Femur (tissue), 1 donor: ENCODE results near the gene PRELID3B.
"Not testable (repeated sequence)": the region's sequence is repeated elsewhere in the genome, so short reads cannot be mapped to it uniquely, and the experiment has no call there.

Experiments used
- DNase-seq: peaks from one replicate; pipeline ENCODE4 v3.0.0-alpha.2; 2017

The PRELID3B gene

DNA sequence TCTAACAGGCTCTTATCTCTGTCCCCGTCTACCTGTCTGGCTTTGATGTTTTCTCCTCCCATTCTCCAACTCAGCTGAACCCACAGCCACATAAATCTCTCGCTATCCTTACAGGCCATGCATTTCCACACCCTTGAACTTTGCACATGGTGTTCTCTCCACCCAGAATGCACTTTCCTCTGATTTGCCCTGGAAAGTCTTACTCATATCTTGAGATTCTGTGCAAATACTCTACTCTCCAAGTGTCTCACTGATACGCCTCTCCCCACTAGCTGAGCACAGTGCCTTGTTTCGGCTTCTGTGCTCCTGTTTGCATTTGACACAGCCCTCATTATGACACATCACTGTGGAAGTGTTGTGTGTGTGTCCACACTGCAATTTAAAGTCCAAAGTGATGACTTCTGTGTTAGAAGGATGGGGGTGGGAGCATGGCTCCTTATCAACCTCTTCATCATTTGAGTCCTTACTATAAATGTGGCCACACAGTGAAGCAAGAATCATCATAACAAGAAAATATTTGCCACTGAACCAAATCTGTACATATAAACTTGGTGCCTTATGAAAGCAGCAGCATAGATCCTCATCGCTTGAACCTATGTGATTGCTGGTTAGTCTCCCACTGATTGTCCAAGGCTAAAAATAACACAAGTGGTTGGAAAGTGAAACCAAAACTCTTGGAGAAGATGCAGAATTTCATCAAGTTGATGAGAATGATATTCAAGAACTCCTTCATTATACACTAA is 5.5 kb upstream of the PRELID3B start:
- no peak for DNase-seq

- no peak for DNase-seq
Measured at GRCh38 chr20:59046862-59047261, 4.3 kb upstream of the PRELID3B start.

GRCh38 chr20:59044796-59045195 is 2.2 kb upstream of the PRELID3B start:
- DNase-seq = no peak

GRCh38 chr20:59044295-59044694 is 1.7 kb upstream of the PRELID3B start:
- DNase-seq = no peak

- no peak for DNase-seq
Measured at GRCh38 chr20:59043698-59044097, 1.1 kb upstream of the PRELID3B start.

- DNase-seq = peak; percentile 96
Measured at GRCh38 chr20:59042796-59043631, 428 bp upstream of the PRELID3B start.

- not testable (repeated sequence) for DNase-seq
Measured at GRCh38 chr20:59041487-59041886, 1.1 kb downstream of the PRELID3B start.

DNA sequence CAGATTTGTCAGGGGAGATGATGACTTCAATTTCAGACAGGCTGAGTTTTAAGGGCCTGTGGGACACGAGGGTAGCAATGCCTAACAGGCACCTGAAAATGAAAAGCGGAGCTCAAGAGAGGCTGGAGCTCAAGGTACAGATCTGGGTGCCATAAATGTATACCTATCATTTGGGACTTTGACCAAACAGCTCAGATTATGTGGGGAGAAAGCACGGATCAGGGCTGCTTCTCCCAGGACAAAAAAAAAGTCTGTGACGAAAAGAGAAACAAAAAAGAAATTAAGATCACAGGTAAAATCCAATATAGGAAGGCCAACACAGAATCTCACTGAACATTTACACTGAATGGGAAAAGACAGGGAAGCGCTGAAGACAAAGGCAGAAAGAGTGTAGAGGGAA is 1.9 kb downstream of the PRELID3B start:
- DNase-seq = no peak

GRCh38 chr20:59039233-59039632 is 3.4 kb downstream of the PRELID3B start:
- no peak for DNase-seq

- DNase-seq = no peak
Measured at GRCh38 chr20:59037386-59037785, 5.2 kb downstream of the PRELID3B start.

GRCh38 chr20:59035381-59035780 is 7.2 kb downstream of the PRELID3B start:
- no peak for DNase-seq

- DNase-seq = no peak
Measured at GRCh38 chr20:59033616-59034165, 8.9 kb downstream of the PRELID3B start.

GRCh38 chr20:59033093-59033492 is 9.5 kb downstream of the PRELID3B start:
- no peak for DNase-seq

DNA sequence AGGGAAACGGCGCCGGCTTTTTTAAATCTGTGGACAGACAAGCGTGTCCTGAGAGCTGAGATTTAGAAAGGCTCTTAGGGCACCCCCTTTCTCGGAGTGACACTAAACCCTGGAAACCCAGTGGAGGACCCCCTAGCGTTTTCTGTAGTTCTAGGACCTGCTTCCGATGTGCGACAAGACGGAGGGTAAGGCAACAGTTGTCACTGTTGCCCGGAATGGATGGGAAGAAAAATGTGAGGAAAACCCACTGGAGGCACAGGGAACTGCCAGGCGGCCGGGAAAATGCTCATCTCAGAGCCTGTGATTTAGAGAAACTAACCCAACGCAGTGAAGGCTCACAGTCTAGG is 9.9 kb downstream of the PRELID3B start:
- no peak for DNase-seq

DNA sequence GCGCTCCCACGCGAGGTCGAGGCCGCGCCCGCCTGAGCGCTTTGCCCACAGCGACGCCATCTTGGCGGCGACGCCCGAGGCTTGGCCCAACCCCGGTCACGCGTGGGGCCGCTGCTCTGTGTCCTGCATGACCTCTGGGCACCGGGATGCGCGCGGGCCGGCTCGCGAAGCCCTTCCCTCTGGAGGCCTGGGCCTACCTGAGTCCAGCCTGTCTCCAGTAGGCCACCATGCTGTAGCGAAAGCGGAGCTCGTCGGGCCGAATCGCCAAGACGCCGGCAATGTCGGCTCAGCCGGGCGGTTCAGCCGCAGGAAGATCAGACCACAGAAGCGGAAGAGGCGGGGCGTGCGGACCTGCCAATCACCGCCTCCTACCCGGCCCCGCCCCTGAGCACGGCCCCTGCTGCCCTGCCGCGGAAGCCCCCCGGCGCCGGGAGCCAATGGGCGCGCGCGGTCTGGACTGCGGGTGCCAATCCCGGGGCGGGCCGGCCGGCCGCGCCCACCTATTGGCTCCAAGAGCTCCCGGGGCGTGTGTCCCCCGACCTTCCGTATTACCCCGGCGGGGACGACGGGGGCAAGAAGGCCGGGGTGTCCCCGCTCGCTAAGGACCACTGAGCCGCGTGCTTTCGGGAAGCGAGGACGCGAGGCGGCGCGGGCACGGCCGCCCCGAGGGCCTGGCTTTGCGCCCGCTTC is 10.4 kb downstream of the PRELID3B start, which contains the start of gene ATP5F1E:
Gene ATP5F1E (minus strand): TSS at position 313 of the 690 bp plus-strand sequence. CDS start 84 bp downstream, at position 229.
- peak; percentile 98 for DNase-seq

DNA sequence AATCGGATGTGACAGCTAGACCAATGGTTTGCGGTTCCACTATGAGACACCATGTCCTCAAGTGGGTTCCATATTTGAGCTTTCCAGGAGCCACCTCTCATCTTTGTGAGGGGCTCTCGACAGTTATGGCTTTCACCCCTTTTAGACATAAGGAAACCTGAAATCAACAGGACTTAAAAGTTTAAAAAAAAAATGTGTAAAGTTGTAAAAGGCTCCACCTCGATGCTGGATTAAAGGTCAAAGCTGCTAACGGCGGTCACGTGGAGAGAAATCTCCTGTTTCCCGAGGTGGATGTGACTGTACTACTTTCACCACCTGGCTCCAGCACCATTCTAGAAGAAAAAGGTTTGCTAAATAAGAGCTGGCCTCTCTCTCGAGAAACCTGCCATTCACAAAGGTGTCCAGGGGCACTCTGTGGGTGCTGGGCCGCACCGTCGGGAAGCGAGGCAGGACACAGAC is 11.0 kb downstream of the PRELID3B start:
- DNase-seq = no peak

DNA sequence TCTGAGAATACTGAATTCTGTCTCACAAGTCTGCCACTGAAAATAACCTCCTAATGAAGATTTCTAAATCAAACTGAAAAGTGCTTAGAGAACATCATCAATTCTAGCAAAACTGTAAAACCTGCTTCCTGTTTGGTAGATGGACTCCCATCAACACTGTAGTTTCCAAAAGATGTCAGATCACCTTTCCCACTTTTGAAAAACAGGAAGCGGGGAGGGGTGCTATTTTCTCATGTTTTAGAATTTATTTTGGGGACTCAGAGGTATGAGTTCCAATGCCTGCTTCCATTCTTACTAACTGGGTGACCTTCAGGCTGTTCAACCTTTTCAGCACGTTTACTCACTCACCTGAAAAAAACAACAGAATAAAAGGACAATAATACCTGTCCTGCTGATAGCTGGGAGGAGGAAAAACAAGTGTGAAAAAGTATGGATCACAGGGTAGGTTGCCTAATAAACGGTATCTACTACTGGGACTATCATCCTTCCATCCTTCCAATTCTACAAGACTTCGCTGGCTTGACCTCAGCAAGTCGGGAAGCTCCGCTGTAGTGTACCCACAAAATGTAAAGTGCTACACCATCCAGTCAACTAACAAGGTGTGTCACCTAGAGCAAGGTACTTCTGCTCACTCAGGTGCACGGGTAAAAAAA is 11.5 kb downstream of the PRELID3B start:
- no peak for DNase-seq

- DNase-seq = no peak
Measured at GRCh38 chr20:59028812-59029211, 13.8 kb downstream of the PRELID3B start.

DNA sequence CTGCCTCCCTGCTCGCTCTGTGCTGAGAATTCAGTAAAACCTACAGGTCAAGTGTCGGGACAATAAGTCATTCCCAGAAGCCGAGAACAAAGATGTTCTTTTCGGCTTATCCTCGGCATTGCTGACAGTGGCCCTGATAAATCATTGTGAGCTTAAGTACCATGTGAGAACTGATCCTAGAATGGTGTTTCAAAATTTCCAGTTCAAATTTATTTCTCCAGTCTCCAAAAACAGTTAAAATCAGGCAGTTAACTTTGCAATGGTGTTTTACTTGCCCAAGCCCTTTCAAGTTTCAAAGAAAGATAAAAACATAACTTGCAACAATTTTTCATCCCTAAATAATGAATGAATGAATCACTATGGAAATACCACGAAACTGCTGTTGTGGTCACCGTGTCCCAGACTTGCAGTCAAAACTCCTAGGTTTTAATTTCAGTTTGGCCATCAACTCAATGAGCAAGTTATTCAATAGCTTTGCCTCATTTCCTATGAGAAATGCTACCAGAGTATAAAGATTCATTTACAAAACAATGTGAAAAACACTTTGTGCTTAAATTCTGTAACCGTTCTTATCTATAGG is 14.8 kb downstream of the PRELID3B start:
- no peak for DNase-seq

GRCh38 chr20:59026904-59027740 is 15.5 kb downstream of the PRELID3B start:
- no peak for DNase-seq

DNA sequence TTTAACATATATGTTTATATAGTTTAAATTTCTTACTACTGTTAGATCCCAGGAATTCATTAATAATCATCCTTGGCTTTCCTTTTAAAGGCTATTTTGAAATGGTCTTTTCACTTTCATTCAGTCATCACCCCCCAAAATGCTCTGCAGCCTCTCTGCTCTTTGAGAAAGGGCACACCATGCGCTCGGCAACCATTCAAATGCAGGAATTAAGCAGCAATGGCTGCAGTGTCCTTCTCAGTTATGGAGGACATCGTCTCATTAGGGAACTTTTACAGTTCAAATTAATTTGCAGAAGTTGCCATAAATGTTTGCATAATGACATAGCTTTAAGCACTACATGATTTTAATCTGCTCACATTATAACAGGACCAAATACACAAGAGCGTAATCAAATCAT is 17.1 kb downstream of the PRELID3B start:
- no peak for DNase-seq
